HG02938 (cell line): Measurements from ENCODE around the gene FAM83E.
"Not testable (repeated sequence)": the region's sequence is repeated elsewhere in the genome, so short reads cannot be mapped to it uniquely, and the experiment has no call there.

Experiments used
- ATAC-seq: cut with Tn5 transposase; IDR thresholded peaks from one replicate; pipeline ENCODE4 v1.9.1; 2021; ENCODE audit warnings: mild to moderate bottlenecking, moderate library complexity; ENCODE audit not compliant: unreplicated experiment

Gene FAM83E

DNA sequence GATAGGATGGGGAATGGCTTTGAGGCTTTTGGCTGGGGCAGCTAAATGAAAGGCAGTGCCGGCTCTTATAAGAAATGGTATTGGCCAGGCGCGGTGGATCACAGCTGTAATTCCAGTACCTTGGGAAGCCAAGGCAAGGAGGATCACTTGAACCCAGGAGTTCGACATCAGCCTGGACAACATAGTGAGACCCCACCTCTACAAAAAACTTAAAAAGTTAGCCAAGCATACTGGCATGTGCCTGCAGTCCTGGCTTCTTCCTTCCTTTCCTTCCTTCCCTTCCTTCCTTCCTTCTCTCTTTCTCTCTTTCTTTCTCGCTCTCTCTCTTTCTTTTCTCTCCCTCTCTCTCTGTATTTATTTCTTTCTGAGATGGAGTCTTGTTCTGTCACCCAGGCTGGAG is 28.0 kb upstream of the FAM83E start:
- no peak for ATAC-seq

GRCh38 chr19:48641850-48642249 is 27.0 kb upstream of the FAM83E start:
- ATAC-seq, result no peak

GRCh38 chr19:48639483-48640375 is 24.9 kb upstream of the FAM83E start:
- ATAC-seq, result no peak

DNA sequence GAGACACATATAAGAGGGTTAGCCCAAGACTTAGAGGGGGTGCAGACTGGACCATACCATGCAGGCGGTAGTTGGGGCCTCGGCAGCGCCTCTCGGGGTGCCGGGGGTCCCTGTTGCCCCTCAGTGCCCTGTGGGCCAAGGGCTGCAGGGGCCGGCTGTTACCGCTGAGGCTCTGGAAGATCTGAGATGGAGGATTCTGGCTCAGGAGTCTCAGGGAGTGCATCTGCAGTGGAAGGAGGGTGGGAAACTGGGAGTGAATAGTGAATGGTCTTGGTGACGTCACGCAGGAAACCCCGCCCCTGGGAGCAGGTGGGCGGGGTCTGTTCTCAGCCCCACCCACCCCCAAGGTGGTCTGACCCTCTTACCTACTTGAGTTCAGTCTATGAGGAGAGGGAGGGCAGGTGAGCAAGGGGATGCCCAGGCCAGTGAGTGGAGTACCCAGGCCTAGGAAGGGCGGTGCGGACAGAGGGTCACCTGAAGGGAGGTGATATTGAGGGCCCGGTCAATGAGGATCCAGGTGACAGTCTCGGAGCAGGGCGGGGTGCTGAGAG is 24.0 kb upstream of the FAM83E start:
- no peak for ATAC-seq

GRCh38 chr19:48637948-48638830 is 23.3 kb upstream of the FAM83E start:
- peak; percentile 6 for ATAC-seq

GRCh38 chr19:48637449-48637947 is 22.6 kb upstream of the FAM83E start:
- ATAC-seq, result peak; percentile 70

DNA sequence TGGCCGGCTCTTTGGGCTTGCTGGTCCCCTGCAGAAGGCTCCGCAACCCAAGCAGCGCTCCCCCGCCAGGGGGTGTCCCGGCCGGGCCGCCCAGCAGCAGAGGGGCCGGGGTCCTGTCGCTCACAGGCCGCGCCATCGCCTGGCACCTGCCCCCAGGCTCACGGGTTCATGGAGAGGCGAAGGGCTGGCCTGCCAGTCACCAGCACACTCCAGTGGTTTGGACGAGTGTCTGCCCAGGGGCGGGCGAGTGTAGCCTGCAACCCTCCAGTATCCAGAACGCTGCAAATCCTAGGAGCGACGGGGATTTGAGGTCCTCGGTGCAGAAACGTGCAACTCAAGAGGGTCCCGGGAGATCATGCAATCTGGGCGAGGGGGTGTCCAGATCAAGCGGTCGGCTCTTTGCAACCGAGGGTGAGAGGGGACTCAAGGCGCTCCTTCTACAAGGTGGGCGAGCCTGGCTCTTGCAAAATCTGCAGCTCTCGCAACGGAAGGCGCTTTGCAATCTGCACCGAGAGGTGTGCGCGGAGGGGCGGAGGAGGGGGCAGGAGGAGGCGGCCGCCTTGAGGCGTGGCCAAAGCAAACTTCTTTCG is 22.1 kb upstream of the FAM83E start, which contains the start of gene DBP:
Gene DBP, minus strand, starts transcription at position 521 of the 590 bp plus-strand sequence. Its CDS starts 385 bp downstream, at position 136.
- ATAC-seq, result no peak

GRCh38 chr19:48635966-48636858 is 21.3 kb upstream of the FAM83E start:
- ATAC-seq, result no peak

DNA sequence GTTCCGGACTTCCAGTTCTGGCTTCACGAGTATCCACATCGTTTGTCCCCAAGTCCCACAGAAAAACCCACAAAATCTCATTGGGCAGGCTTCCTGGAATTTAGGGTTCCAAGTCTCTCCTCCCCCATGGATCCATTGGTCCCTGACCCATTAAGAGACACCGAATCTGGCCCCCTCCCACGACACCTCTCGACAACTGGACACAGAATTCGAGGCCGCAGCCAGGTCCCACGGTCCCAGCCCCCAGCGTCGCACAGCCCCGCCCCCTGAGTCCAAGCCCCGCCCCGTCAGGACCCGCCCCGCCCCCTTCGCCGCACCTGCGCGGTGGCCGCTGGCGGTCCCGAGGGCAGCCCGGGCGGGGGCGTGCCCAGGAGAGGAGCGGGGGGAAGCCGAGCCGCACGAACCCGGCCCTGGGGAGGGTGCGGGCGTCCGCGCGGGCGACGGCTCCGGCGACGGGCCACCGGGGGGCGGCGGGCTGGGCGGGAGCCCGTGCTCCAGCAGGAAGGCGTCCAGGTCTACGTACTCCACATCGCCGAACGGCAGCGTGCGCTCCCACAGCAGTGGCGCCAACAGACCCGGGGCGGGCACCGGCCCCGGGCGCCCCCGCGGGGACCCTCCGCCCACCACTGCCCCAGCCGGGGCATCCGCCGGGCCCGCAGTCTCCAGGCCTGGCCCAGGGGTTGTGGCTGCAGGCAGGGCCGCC is 20.5 kb upstream of the FAM83E start:
- no peak for ATAC-seq

- no peak for ATAC-seq
Observed at GRCh38 chr19:48634424-48635262, 19.8 kb upstream of the FAM83E start.

DNA sequence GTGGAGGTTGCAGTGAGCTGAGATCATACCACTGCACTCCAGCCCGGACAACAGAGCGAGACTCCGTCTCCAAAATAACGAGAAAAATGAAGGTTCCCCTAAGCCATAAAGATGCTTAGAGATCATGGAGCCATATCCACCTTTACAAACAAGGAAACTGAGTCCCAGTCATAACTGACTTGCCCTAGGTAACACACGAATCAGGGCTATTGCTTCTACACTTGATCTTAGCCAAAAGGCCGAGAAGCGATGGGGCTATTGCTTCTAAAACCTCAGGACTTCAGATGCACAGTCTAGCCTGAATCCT is 19.1 kb upstream of the FAM83E start:
- ATAC-seq, result no peak

DNA sequence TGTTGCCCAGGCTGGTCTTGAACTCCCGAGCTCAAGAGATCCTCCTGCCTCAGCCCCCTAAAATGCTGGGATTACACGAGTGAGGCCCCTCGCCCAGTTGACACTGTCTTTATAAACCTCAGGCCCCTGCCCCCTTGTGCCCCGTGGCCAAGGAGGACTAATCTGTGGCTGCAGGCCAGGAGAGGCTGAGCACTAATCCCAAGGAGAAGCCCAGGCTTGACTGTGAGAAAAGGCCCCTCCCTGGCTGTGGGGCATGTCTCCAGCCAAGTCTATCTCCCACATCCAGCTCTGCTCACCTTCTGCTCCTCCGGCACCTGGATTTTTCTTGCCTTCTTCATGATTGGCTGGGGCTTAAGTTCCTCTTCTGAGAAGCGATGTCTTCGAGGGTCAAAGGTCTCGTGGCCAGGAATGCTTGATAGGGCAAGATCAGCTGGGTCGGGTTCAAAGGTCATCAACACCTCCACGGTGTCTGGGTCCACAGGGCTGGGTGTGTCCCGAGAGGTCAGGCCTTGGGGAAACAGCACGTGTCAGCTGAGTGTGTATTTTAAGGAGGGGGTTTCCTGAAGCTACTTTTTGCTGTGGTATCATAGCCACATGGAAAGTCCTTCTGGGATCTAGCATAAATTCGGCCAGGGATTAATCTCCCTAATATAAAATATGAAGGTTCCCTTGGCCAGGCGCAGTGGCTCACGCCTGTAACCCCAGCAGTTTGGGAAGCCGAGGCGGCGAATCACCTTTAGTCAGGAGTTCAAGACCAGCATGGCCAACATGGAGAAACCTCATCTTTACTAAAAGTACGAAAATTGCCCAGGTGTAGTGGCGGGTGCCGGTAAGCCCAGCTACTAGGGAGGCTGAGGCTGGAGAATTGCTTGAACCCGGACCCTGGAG is 18.5 kb upstream of the FAM83E start:
- ATAC-seq, result no peak

DNA sequence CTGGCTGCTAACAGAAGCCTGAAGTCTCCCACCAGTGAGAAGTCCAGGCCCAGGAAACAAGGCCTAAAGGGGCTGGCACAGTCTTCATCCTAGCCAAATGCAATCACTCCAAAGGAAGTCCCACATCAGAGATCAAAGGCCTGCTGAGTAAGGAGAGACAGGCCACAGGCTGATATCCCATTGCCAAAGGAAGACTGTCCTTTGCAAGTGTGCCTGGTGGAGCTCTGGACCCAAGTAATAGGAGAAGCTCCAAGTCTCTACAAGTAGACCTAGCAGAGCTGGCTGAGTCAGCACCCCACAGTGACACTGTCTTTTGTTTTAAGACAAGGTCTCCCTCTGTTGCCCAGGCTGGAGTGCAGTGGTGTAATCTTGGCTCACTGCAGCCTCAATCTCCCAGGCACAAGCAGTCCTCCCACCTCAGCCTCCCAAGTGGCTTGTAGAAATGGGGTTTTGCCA is 17.8 kb upstream of the FAM83E start:
- ATAC-seq, result no peak

GRCh38 chr19:48632286-48632685 is 17.4 kb upstream of the FAM83E start:
- ATAC-seq, result not testable (repeated sequence)

- no peak for ATAC-seq
Observed at GRCh38 chr19:48631225-48631624, 16.3 kb upstream of the FAM83E start.

DNA sequence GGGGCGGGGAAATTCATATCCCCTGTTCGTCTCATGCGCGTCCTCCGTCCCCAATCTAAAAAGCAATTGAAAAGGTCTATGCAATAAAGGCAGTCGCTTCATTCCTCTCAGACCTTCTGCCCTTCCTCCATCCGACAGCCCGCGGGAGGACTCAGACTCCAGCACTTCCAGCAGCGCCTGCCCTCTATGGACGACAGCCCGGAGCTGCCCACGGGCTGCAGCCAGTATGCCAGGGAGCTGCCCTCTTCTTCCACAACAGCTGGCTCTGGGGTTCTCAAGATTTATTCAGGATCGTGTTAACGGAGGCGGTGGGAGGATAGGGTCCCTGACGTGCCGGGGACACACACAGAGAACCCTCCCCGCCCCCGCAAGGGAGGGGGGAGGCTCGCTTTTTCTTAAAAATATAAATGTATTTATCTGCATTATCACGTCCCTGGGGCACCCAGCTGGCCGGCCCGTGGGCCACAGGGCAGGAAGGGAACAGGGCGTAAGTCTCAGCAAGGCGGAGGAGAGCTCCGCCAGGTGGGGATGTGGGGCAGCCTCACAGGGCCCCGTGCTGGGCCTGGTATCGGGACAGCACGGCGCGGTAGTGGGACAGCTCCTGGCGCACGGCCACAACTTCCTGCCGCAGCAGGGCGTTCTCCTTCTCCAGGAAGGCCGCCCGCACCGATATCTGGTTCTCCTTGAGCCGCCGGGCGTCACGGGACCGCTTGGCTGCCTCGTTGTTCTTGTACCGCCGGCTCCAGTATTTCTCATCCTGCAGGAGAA is 15.6 kb upstream of the FAM83E start:
- ATAC-seq, result no peak
